NCI-H1417 treated with DMSO at 0.1 percent for 48 hours (cell line): ENCODE results near the gene PAK5.

Experiments used
- DNase-seq: peaks from one replicate; lab custom pipeline; 2025; lab: John Stamatoyannopoulos, UW

The PAK5 gene

GRCh38 chr20:9575836-9576235 is 263.0 kb downstream of the PAK5 start:
- DNase-seq: no peak

- DNase-seq: no peak
These were observed 264.1 kb downstream of the PAK5 start for GRCh38 chr20:9574776-9575175.

GRCh38 chr20:9574181-9574580 is 264.7 kb downstream of the PAK5 start:
- DNase-seq: no peak

- DNase-seq: no peak
These were observed 265.3 kb downstream of the PAK5 start for GRCh38 chr20:9573335-9574151.

- DNase-seq: no peak
These were observed 266.2 kb downstream of the PAK5 start for GRCh38 chr20:9572670-9573069.

GRCh38 chr20:9571783-9572182 is 267.1 kb downstream of the PAK5 start:
- no peak for DNase-seq

GRCh38 chr20:9570612-9571011 is 268.3 kb downstream of the PAK5 start:
- DNase-seq: no peak

GRCh38 chr20:9566977-9567376 is 271.9 kb downstream of the PAK5 start:
- no peak for DNase-seq

GRCh38 chr20:9565910-9566550 is 272.8 kb downstream of the PAK5 start:
- DNase-seq: no peak

GRCh38 chr20:9557411-9557810 is 281.5 kb downstream of the PAK5 start:
- DNase-seq: no peak

- DNase-seq: no peak
These were observed 283.1 kb downstream of the PAK5 start for GRCh38 chr20:9555781-9556180.

- DNase-seq: no peak
These were observed 286.9 kb downstream of the PAK5 start for GRCh38 chr20:9551808-9552550.

- DNase-seq: no peak
These were observed 288.0 kb downstream of the PAK5 start for GRCh38 chr20:9550871-9551270.

- DNase-seq: no peak
These were observed 288.6 kb downstream of the PAK5 start for GRCh38 chr20:9550283-9550682.

- DNase-seq: no peak
These were observed 295.7 kb downstream of the PAK5 start for GRCh38 chr20:9543214-9543613.

GRCh38 chr20:9535449-9535848 is 303.4 kb downstream of the PAK5 start:
- DNase-seq: no peak

- no peak for DNase-seq
These were observed 304.9 kb downstream of the PAK5 start for GRCh38 chr20:9534025-9534424.

- no peak for DNase-seq
These were observed 306.6 kb downstream of the PAK5 start for GRCh38 chr20:9532069-9532838.

GRCh38 chr20:9531581-9531980 is 307.3 kb downstream of the PAK5 start:
- no peak for DNase-seq

- DNase-seq: no peak
These were observed 315.2 kb downstream of the PAK5 start for GRCh38 chr20:9523636-9524035.

GRCh38 chr20:9520086-9520485 is 318.8 kb downstream of the PAK5 start:
- no peak for DNase-seq

- DNase-seq: peak; percentile 26
These were observed 320.2 kb downstream of the PAK5 start for GRCh38 chr20:9518576-9519175.
